ENCODE data around the gene INO80D.
"Not testable (repeated sequence)": the region's sequence is repeated elsewhere in the genome, so short reads cannot be mapped to it uniquely, and the experiment has no call there.

Gene INO80D

GRCh38 chr2:206077879-206078278 lies 8.1 kb downstream of the INO80D start:
- H4K8ac ChIP-seq (ENCODE audit: low read length); H3K27me3 ChIP-seq (ENCODE audit: control insufficient read depth in 1 of 2, insufficient read depth in 1 of 2, low read length in 2 of 2); H3K27ac ChIP-seq (ENCODE audit: low read length, poor library complexity, severe bottlenecking); H2BK15ac ChIP-seq (ENCODE audit: low read depth, poor library complexity, severe bottlenecking); H3K4me1 ChIP-seq (ENCODE audit: control insufficient read depth, insufficient read depth, low read depth, low read length); H2AFZ ChIP-seq (ENCODE audit: low read depth, low read length); H3K9ac ChIP-seq (ENCODE audit: low read length); H2BK5ac ChIP-seq (ENCODE audit: low read depth, low read length, poor library complexity, severe bottlenecking); H3K4me2 ChIP-seq (ENCODE audit: low read length, poor library complexity, severe bottlenecking); H3K4ac ChIP-seq (ENCODE audit: low read depth in 1 of 2, low read length in 2 of 2); H3K36me3 ChIP-seq (ENCODE audit: control insufficient read depth in 1 of 2, insufficient read depth in 2 of 2, low read depth in 1 of 2, low read length in 2 of 2); H3K23ac ChIP-seq (ENCODE audit: low read length in 2 of 2); H2BK12ac ChIP-seq (ENCODE audit: low read length in 2 of 2); H4K91ac ChIP-seq (ENCODE audit: low read length); H3K79me1 ChIP-seq (replicated peaks; ENCODE audit: low read length, poor library complexity, severe bottlenecking); H3K4me3 ChIP-seq (ENCODE audit: insufficient read depth in 1 of 2, low read depth in 1 of 2, low read length in 2 of 2); H3K18ac ChIP-seq (ENCODE audit: low read depth in 1 of 2, low read length in 2 of 2); H3K9me3 ChIP-seq (ENCODE audit: control insufficient read depth, low read length); H3K14ac ChIP-seq (ENCODE audit: low read length in 2 of 2); H2AK5ac ChIP-seq (ENCODE audit: low read length, severe bottlenecking); H2BK120ac ChIP-seq (ENCODE audit: low read depth, low read length): not testable (repeated sequence)
- peak; percentile 30 for DNase-seq
- 99% methylated on average over 4 of the region's 5 CpGs for WGBS

DNA sequence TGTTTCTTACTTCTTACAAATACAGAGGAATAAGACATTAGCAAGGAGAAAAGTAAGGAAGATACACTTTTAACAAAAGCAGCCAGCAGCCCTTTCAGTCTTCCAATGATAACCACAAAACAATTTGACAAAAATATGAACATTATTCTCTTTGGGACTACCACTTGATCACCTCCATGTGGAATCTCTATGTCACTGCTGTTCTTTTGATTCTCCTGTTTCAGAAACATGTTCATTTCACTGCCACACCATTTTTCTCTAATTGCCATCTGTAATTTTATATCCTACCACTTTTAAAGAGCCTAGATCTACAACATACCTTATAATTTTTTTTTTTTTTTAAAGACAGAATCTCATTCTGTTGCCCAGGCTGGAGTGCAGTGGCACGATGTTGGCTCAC lies 10.9 kb downstream of the INO80D start:
- Histone ChIP-seq H3K79me1 (replicated peaks; ENCODE audit: low read length, poor library complexity, severe bottlenecking) (peaks cover 7% of the 10 kb centered on the region), H3K4me2 (ENCODE audit: low read length, poor library complexity, severe bottlenecking) (no peak overlapping the region), H3K36me3 (ENCODE audit: control insufficient read depth in 1 of 2, insufficient read depth in 2 of 2, low read depth in 1 of 2, low read length in 2 of 2) (peaks cover 0 to 4% of the 10 kb centered on the region in 2 experiments), H2BK15ac (ENCODE audit: low read depth, poor library complexity, severe bottlenecking) (no peak overlapping the region), H3K9ac (ENCODE audit: low read length) (no peak overlapping the region), H4K8ac (ENCODE audit: low read length) (no peak overlapping the region), H3K9me3 (ENCODE audit: control insufficient read depth, low read length) (no peaks in the 10 kb centered on the region), H4K91ac (ENCODE audit: low read length) (no peak overlapping the region), H3K23ac (ENCODE audit: low read length in 2 of 2) (no peak overlapping the region), H2BK5ac (ENCODE audit: low read depth, low read length, poor library complexity, severe bottlenecking) (no peak overlapping the region), H3K4me3 (ENCODE audit: insufficient read depth in 1 of 2, low read depth in 1 of 2, low read length in 2 of 2) (no peak overlapping the region), H2AK5ac (ENCODE audit: low read length, severe bottlenecking) (no peak overlapping the region), H3K14ac (ENCODE audit: low read length in 2 of 2) (no peak overlapping the region), H3K27ac (ENCODE audit: low read length, poor library complexity, severe bottlenecking) (no peak overlapping the region), H3K4me1 (ENCODE audit: control insufficient read depth, insufficient read depth, low read depth, low read length) (no peaks in the 10 kb centered on the region), H3K27me3 (ENCODE audit: control insufficient read depth in 1 of 2, insufficient read depth in 1 of 2, low read length in 2 of 2) (no peaks in the 10 kb centered on the region), H3K18ac (ENCODE audit: low read depth in 1 of 2, low read length in 2 of 2) (no peak overlapping the region), H2AFZ (ENCODE audit: low read depth, low read length) (no peak overlapping the region), H2BK12ac (ENCODE audit: low read length in 2 of 2) (no peak overlapping the region), H2BK120ac (ENCODE audit: low read depth, low read length) (no peak overlapping the region), H3K4ac (ENCODE audit: low read depth in 1 of 2, low read length in 2 of 2) (no peak overlapping the region)
- 98% methylated on average over 1 of the region's 1 CpG for WGBS
- no peak for DNase-seq

GRCh38 chr2:206071807-206072206 lies 14.2 kb downstream of the INO80D start:
- Histone ChIP-seq H2BK120ac (ENCODE audit: low read depth, low read length) (no peak overlapping the region), H3K4me2 (ENCODE audit: low read length, poor library complexity, severe bottlenecking) (no peak overlapping the region), H3K23ac (ENCODE audit: low read length in 2 of 2) (no peak overlapping the region), H3K27ac (ENCODE audit: low read length, poor library complexity, severe bottlenecking) (no peak overlapping the region), H3K4ac (ENCODE audit: low read depth in 1 of 2, low read length in 2 of 2) (no peak overlapping the region), H4K8ac (ENCODE audit: low read length) (no peak overlapping the region), H3K14ac (ENCODE audit: low read length in 2 of 2) (no peak overlapping the region), H2BK5ac (ENCODE audit: low read depth, low read length, poor library complexity, severe bottlenecking) (no peak overlapping the region), H2AK5ac (ENCODE audit: low read length, severe bottlenecking) (no peak overlapping the region), H3K4me3 (ENCODE audit: insufficient read depth in 1 of 2, low read depth in 1 of 2, low read length in 2 of 2) (no peak overlapping the region), H3K79me1 (replicated peaks; ENCODE audit: low read length, poor library complexity, severe bottlenecking) (peaks cover 18% of the 10 kb centered on the region), H2BK15ac (ENCODE audit: low read depth, poor library complexity, severe bottlenecking) (no peak overlapping the region), H3K9ac (ENCODE audit: low read length) (no peak overlapping the region), H3K9me3 (ENCODE audit: control insufficient read depth, low read length) (no peaks in the 10 kb centered on the region), H3K4me1 (ENCODE audit: control insufficient read depth, insufficient read depth, low read depth, low read length) (no peaks in the 10 kb centered on the region), H2BK12ac (ENCODE audit: low read length in 2 of 2) (no peak overlapping the region), H4K91ac (ENCODE audit: low read length) (no peak overlapping the region), H3K36me3 (ENCODE audit: control insufficient read depth in 1 of 2, insufficient read depth in 2 of 2, low read depth in 1 of 2, low read length in 2 of 2) (peaks cover 0 to 4% of the 10 kb centered on the region in 2 experiments), H3K18ac (ENCODE audit: low read depth in 1 of 2, low read length in 2 of 2) (no peak overlapping the region), H2AFZ (ENCODE audit: low read depth, low read length) (no peak overlapping the region), H3K27me3 (ENCODE audit: control insufficient read depth in 1 of 2, insufficient read depth in 1 of 2, low read length in 2 of 2) (no peaks in the 10 kb centered on the region)
- 100% methylated on average over 1 of the region's 1 CpG for WGBS
- DNase-seq = no peak

GRCh38 chr2:206069417-206069816 lies 16.6 kb downstream of the INO80D start:
- H3K18ac ChIP-seq (ENCODE audit: low read depth in 1 of 2, low read length in 2 of 2) = no peak overlapping the region
- H2BK12ac ChIP-seq (ENCODE audit: low read length in 2 of 2) = no peak overlapping the region
- peaks cover 0 to 4% of the 10 kb centered on the region in 2 experiments for H3K36me3 ChIP-seq (ENCODE audit: control insufficient read depth in 1 of 2, insufficient read depth in 2 of 2, low read depth in 1 of 2, low read length in 2 of 2)
- H3K4me1 ChIP-seq (ENCODE audit: control insufficient read depth, insufficient read depth, low read depth, low read length) = no peaks in the 10 kb centered on the region
- H2BK120ac ChIP-seq (ENCODE audit: low read depth, low read length) = no peak overlapping the region
- no peak overlapping the region for H3K4ac ChIP-seq (ENCODE audit: low read depth in 1 of 2, low read length in 2 of 2)
- H4K8ac ChIP-seq (ENCODE audit: low read length) = no peak overlapping the region
- no peak overlapping the region for H2BK5ac ChIP-seq (ENCODE audit: low read depth, low read length, poor library complexity, severe bottlenecking)
- no peak overlapping the region for H3K27ac ChIP-seq (ENCODE audit: low read length, poor library complexity, severe bottlenecking)
- peaks cover 17% of the 10 kb centered on the region for H3K79me1 ChIP-seq (replicated peaks; ENCODE audit: low read length, poor library complexity, severe bottlenecking)
- H4K91ac ChIP-seq (ENCODE audit: low read length) = no peak overlapping the region
- H3K4me3 ChIP-seq (ENCODE audit: insufficient read depth in 1 of 2, low read depth in 1 of 2, low read length in 2 of 2) = no peak overlapping the region
- H3K9ac ChIP-seq (ENCODE audit: low read length) = no peak overlapping the region
- WGBS = 100% methylated on average over 1 of the region's 2 CpGs
- no peak for DNase-seq
- H3K9me3 ChIP-seq (ENCODE audit: control insufficient read depth, low read length) = no peaks in the 10 kb centered on the region
- H2AFZ ChIP-seq (ENCODE audit: low read depth, low read length) = no peak overlapping the region
- no peak overlapping the region for H2BK15ac ChIP-seq (ENCODE audit: low read depth, poor library complexity, severe bottlenecking)
- no peak overlapping the region for H3K23ac ChIP-seq (ENCODE audit: low read length in 2 of 2)
- H2AK5ac ChIP-seq (ENCODE audit: low read length, severe bottlenecking) = no peak overlapping the region
- no peak overlapping the region for H3K4me2 ChIP-seq (ENCODE audit: low read length, poor library complexity, severe bottlenecking)
- H3K14ac ChIP-seq (ENCODE audit: low read length in 2 of 2) = no peak overlapping the region
- no peaks in the 10 kb centered on the region for H3K27me3 ChIP-seq (ENCODE audit: control insufficient read depth in 1 of 2, insufficient read depth in 1 of 2, low read length in 2 of 2)

All from mesenchymal stem cell (in vitro differentiated cells and primary cell).